ENCODE measurements around the gene OPRL1.

OPRL1 gene

GRCh38 chr20:64080013-64080812 lies at the start of gene OPRL1:
Gene OPRL1, plus strand, starts transcription at chr20:64080082. Its CDS starts 12,639 bp downstream, at chr20:64092721.
- DNase-seq, result no peak

- DNase-seq, result no peak
Observed at GRCh38 chr20:64030371-64031134, 49.3 kb upstream of the OPRL1 start.

DNA sequence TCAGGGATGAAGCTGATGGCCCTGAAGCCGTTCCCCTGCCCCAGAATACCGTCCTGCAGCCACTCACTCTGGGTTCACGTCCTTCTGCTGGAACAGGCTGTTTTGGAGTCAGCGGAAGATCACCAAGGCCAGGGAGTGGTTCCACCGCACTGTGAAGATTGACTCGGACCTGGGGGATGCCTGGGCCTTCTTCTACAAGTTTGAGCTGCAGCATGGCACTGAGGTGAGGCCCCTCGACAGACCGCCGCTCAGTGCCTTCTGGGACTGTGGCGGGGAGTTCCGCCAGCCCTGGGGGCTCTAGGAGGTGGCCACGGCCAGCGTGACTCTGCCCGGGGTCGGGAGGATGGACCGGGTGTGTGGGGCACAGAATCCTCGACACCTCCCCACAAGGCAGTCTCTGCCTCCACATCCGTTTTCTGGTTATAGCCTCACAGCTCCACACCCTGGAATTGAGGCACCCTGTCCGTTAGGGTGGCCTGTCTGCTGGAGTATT lies 48.0 kb upstream of the OPRL1 start:
- no peak for DNase-seq

DNA sequence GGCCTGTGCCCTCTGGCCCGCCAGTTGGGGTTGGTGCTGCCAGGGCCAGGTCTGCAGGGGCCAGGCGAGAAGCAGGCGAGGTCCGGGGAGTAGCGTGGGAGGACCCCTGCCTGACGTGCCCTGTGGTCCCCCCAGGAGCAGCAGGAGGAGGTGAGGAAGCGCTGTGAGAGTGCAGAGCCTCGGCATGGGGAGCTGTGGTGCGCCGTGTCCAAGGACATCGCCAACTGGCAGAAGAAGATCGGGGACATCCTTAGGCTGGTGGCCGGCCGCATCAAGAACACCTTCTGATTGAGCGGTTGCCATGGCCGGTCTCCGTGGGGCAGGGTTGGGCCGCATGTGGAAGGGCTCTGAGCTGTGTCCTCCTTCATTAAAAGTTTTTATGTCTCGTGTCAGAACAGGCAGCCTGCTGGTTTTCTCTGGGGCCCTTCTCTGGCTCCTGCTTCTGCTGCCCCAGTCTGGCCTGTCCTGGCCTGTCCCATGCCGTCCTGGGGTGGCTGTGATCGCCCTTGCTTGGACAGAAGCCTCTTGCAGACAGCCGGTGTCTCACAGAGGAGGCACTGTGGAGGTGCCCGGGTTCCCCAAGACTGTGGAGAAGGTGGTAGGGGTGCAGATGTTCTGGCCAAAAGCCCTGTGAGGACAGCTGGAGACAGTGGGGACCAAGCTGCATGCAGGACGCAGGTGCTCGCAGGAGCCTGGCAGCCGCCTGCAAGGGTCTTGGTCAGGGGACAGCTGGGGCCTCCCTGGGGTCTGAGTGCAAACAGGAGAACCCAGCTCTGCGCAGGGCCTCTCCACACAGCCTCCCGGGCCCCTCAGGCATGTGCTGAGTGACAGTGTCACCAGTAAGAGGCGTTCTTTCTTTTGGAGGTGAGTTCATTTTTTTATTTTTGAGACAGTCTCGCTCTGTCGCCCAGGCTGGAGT lies 46.9 kb upstream of the OPRL1 start:
- no peak for DNase-seq

DNA sequence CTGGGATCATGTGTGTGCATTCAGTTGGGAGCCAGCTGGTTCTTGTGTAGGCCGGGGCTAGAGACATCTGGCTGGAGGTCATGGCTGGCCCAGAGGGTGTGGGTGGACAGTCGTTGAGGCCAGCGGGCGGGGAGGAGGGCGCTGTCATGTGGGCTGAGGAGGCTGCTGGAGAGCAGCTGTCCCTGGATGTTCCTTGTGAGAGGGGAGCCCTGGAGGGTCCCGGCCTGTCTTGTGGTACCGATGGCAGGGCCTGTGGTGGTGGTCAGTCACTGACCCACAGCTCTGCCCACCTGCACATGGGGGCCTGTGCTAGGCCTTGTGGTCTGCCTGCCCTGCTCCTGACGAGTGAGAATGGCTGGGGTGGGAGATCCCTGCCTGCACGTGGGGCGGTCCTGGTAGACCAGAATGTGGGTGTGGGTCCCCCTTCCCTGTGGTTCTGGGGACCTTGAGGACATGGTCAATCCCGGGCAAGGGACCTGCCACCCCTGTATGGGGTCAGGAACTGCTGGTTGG lies 45.8 kb upstream of the OPRL1 start:
- DNase-seq, result no peak

GRCh38 chr20:64035066-64035932 lies 44.6 kb upstream of the OPRL1 start:
- DNase-seq, result no peak

DNA sequence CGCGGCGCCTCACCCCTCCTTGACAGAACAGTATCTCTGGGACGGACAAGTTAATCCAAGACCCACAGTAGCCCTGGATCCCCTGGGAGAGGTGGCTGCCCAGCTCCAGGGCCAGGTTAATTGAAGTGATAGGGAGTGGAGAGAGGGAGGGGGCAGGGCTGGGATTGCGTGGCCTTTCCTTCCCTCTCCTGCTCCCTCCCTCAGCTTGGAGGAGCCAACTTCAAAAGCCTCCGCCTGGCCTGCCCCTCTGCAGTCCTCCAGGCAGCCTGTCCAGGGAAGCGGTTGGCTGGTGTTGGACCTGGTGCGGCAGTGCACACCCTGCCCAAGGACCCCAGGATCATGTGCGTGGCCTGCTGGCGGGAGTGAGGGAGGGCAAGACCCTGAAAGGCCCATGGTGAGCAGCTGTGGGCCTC lies 43.9 kb upstream of the OPRL1 start, which contains the start of gene C20orf204:
Gene C20orf204 (plus strand): TSS at position 250 of the 413 bp plus-strand sequence. CDS start 142 bp downstream, at position 392.
- DNase-seq, result no peak

DNA sequence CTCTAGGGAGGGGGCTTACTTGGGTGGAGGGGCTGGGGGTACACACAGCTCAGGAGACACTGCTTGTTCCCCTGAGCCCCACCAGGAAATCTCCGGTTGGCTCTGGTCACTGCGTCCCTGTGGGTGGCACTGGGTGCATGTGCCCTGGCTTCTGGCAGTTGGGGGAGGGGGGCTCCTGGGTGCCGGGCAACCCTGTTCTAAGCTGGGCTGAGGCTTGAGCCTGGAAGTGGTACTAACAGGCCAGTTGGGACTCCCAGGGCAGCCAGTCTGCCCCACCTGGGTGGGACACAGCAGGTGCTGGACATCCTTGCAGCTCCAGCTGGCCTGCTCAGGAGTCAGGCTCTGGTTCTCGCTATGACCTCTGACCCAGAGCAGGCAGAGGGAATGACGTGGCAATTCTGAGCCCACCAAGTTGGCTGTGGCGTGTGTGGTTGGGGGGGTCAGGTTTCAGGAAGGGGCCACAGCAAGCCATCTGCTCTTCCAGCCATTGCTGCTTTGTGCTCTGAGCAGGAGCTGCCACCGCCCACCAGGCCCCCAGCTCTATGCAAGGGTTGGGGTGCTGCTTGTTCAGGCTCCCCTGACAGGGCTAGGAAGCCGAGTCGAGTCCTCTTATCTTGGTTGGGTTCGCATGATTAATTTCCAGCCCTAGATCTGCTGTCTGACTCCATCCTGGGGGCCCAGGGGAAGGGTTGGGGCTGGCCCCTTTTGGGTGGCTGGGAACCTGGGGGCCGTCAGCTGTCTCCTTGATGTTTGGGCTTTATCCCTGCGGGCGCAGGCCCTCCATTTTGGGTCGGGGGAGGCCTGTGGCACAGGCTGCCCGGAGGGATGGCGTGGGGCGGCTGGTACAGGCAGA lies 43.3 kb upstream of the OPRL1 start:
- no peak for DNase-seq

DNA sequence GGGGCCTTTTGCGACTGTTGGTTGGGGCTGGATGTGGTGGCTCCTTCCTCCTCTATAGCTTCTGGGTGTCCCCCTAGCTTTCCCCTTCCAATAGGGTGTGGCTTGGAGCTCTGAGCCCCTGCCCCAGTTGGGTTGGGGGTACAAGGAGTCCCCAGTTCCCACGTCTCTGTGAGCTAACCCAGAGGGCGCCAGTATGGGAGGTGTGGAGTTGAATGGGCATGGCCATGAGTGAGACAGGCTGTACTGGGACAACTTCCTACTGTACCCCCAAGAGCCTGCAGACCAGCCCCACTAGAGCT lies 42.7 kb upstream of the OPRL1 start:
- DNase-seq, result no peak

GRCh38 chr20:64037498-64038213 lies 42.2 kb upstream of the OPRL1 start:
- no peak for DNase-seq

DNA sequence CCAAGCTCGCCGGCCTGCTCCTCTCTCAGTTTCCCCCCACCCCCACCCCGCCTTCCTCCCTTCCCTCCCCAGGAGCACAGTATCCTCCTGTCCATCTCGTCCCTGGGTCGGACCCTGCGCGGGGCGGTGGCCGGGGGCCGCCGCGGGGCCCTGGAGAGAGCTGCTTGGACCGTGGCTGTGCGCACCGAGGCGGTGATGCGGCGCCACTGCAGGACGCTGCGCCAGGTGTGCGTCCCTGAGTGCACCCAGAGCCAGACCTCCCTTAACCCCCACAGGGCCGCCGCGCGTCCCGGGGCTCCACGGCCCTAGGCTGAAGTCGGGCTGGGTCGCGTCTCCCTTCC lies 41.7 kb upstream of the OPRL1 start:
- DNase-seq, result no peak

GRCh38 chr20:64038565-64039292 lies 41.2 kb upstream of the OPRL1 start:
- DNase-seq, result peak; percentile 22

DNA sequence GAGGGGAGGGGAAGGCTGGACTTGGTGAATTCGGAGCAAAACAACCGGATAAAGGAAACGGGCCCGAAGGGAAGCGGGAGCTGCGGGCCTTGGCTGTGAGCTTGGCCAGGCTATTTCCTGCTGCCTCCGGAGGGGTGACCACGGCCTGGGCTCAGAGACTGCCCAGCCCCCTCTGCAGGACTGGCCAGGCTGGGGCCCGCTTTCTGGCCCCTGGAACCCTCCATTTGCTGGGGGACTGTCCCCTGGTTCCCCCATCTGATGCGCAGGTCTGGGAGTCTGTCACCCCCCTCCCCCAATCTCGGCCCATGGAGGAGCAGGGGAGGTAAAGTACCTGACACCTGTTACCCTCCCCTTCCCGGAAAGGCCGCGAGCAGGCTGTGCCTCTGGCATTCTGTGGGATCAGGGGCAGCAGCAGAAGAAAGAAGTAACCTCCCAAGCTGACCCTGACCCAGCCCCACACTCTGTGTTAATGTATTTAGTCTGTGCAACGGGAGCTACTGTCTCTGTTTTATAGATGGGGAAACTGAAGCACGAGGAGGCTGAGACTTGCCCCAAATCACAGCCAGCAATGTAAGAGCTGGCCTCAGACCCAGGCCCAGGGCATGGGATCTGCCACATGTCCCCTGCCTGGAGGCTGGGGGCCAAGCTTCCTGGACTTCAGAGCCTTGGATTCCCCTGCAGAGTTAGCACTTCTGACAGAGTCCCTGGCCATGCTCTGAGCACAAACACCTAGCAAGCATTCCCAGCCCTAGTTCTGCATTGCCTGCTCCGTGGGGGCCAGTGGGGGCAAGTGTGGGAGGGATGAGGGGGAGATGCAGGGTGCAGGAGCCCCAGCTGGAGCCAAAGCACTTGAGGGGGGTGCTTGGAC lies 40.4 kb upstream of the OPRL1 start:
- DNase-seq, result no peak

- no peak for DNase-seq
Observed at GRCh38 chr20:64040231-64041039, 39.4 kb upstream of the OPRL1 start.

DNA sequence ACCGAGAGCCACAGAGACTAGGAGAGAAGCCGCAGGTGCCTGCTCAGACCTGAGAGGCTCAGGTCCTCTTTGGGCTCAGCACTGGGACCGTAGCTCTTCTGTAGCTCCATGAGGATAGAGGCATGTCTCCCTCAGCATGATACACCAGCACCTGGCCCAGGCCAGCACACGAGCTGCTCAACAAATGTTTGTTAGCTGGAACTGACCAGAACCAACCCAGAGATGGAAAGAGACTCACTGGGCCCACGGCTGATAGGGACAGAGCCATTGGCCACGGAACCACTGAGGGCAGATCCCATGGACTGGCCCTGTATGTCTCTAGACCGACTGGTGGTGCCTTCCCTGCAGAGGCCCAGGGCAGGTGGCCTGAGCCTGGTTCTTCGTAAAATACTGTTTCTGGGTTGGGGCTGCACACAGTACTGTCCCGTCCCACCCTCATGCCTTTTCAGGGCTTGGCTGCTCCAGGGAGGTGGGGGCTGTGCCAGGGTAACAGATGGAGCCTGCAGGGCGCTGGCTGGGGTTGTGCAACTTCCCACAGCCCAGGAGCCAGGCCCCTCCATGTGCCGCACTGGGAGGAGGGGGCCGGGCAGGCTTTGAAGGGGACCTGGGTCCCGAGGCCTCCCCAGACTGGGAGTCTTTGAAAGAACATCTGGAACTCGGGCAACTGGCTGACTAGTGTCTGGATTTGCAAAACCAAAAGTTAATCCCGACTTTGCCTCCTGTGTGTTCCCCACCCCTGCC lies 38.7 kb upstream of the OPRL1 start:
- DNase-seq, result no peak

- no peak for DNase-seq
Observed at GRCh38 chr20:64041781-64042053, 38.2 kb upstream of the OPRL1 start.
